Calu3 (cell line): ENCODE results near the gene UHRF2. TPM values are rescaled to one million over a fixed set of nuclear protein-coding genes. Genes with fewer than 3 reads are reported as not detected.
A peak's percentile ranks its signal among the peaks of the same experiment; 100 is the strongest.

Experiments
- BruUV-seq: library from RNA; stranded (reverse); fragments of 400-500 nt; replicated peaks from 2 replicates; lab custom pipeline; 2021; lab: Mats Ljungman, UMichigan
- CTCF ChIA-PET: fragments of 300-600 bp; sonication (Branson Sonifier 250); formaldehyde crosslinking; loops from one replicate; lab custom pipeline; 2022; ENCODE audit warnings: antibody characterized with exemption; lab: Charles Lee
- DNase-seq: peaks from one replicate; pipeline ENCODE4 v3.0.0; 2022
- H3K27ac Mint-ChIP-seq: one replicate; pipeline ENCODE4 v1.8.0; 2022; ENCODE audit warnings: mixed read lengths; ENCODE audit not compliant: unreplicated experiment
- H3K27me3 Mint-ChIP-seq: one replicate; pipeline ENCODE4 v1.8.0; 2022; ENCODE audit warnings: mixed read lengths; ENCODE audit not compliant: unreplicated experiment
- H3K36me3 Mint-ChIP-seq: one replicate; pipeline ENCODE4 v1.8.0; 2022; ENCODE audit warnings: mild to moderate bottlenecking, moderate library complexity, mixed read lengths; ENCODE audit not compliant: insufficient read depth, unreplicated experiment
- H3K4me1 Mint-ChIP-seq: one replicate; pipeline ENCODE4 v1.8.0; 2022; ENCODE audit warnings: mild to moderate bottlenecking, low read depth, mixed read lengths; ENCODE audit not compliant: unreplicated experiment
- H3K4me3 Mint-ChIP-seq: one replicate; pipeline ENCODE4 v1.8.0; 2022; ENCODE audit warnings: mild to moderate bottlenecking, low read depth, moderate library complexity, mixed read lengths; ENCODE audit not compliant: unreplicated experiment
- H3K9me3 Mint-ChIP-seq: one replicate; pipeline ENCODE4 v1.8.0; 2022; ENCODE audit warnings: low read depth, mixed read lengths; ENCODE audit not compliant: unreplicated experiment
- CTCF ChIP-seq: fragments of 200-600 bp; IDR thresholded peaks from one replicate; pipeline ENCODE4 v1.8.0; 2022; ENCODE audit warnings: antibody characterized with exemption; ENCODE audit not compliant: unreplicated experiment
- intact Hi-C: fragments of 100-400 bp; cut with micrococcal nuclease; formaldehyde crosslinking; loops from one replicate; pipeline ENCODE4 v1.10.0; 2022; ENCODE audit not compliant: unreplicated experiment
- total RNA-seq: library from RNA; stranded (reverse); gene quantifications from 2 replicates; pipeline ENCODE4 v1.2.3, GENCODE V29; 2022

The UHRF2 gene
- total RNA-seq, 1 experiment from 2014 or later: 38.4 TPM

- intact Hi-C loops: no loop called here
- BruUV-seq: no TSS peak
- Mint-ChIP-seq H3K9me3 (no peaks in the 10 kb centered on the region), H3K36me3 (peaks cover 4% of the 10 kb centered on the region), H3K27me3 (no peaks in the 10 kb centered on the region), H3K4me3 (no peak overlapping the region), H3K27ac (peak overlapping the region; percentile 50), H3K4me1 (no peaks in the 10 kb centered on the region)
- DNase-seq: no peak
- TF ChIP-seq CTCF: no peak
- CTCF ChIA-PET: no interaction called here
These were observed 86.0 kb downstream of the UHRF2 start for GRCh38 chr9:6498982-6499381.

- CTCF ChIA-PET: no interaction called here
- no peak for DNase-seq
- Mint-ChIP-seq H3K9me3 (no peaks in the 10 kb centered on the region), H3K36me3 (peaks cover 9% of the 10 kb centered on the region), H3K27me3 (no peaks in the 10 kb centered on the region), H3K4me1 (no peaks in the 10 kb centered on the region), H3K4me3 (no peak overlapping the region), H3K27ac (no peak overlapping the region)
- intact Hi-C loops: loop anchor here (10.0 kb wide), 1 partner anchor 77 kb away; no protein-coding TSS in a partner anchor
- no peak for TF ChIP-seq CTCF
- no TSS peak for BruUV-seq
These were observed 88.7 kb downstream of the UHRF2 start for GRCh38 chr9:6501526-6502210.

GRCh38 chr9:6502399-6502798 is 89.4 kb downstream of the UHRF2 start:
- DNase-seq: no peak
- H3K4me1 Mint-ChIP-seq: no peaks in the 10 kb centered on the region
- BruUV-seq: no TSS peak
- H3K9me3 Mint-ChIP-seq: no peaks in the 10 kb centered on the region
- peaks cover 5% of the 10 kb centered on the region for H3K36me3 Mint-ChIP-seq
- no peaks in the 10 kb centered on the region for H3K27me3 Mint-ChIP-seq
- no peak overlapping the region for H3K4me3 Mint-ChIP-seq
- intact Hi-C loops: loop anchor here (10.0 kb wide), 1 partner anchor 78 kb away; no protein-coding TSS in a partner anchor
- no peak for TF ChIP-seq CTCF
- no peak overlapping the region for H3K27ac Mint-ChIP-seq
- CTCF ChIA-PET: no interaction called here

GRCh38 chr9:6506571-6506970 is 93.6 kb downstream of the UHRF2 start:
- Mint-ChIP-seq H3K27ac (no peak overlapping the region), H3K27me3 (no peaks in the 10 kb centered on the region), H3K9me3 (no peaks in the 10 kb centered on the region), H3K4me1 (no peaks in the 10 kb centered on the region), H3K4me3 (no peak overlapping the region), H3K36me3 (peaks cover 5% of the 10 kb centered on the region)
- CTCF ChIA-PET: no interaction called here
- DNase-seq: no peak
- intact Hi-C loops: loop anchor here (10.0 kb wide), 1 partner anchor 82 kb away; no protein-coding TSS in a partner anchor
- TSS peak; percentile 24 for BruUV-seq
- no peak for TF ChIP-seq CTCF
